HG03469 (cell line): ENCODE results near the gene SRSF10.
"Not testable (repeated sequence)": the region's sequence is repeated elsewhere in the genome, so short reads cannot be mapped to it uniquely, and the experiment has no call there.

Experiments used
- ATAC-seq: cut with Tn5 transposase; IDR thresholded peaks from one replicate; pipeline ENCODE4 v1.9.1; 2021; ENCODE audit warnings: mild to moderate bottlenecking, moderate library complexity, moderate number of reproducible peaks; ENCODE audit not compliant: unreplicated experiment

The SRSF10 gene

GRCh38 chr1:23999156-23999671, 19.1 kb upstream of the SRSF10 start:
- no peak for ATAC-seq

- no peak for ATAC-seq
These were observed 17.7 kb upstream of the SRSF10 start for GRCh38 chr1:23997812-23998211.

GRCh38 chr1:23996700-23997229, 16.6 kb upstream of the SRSF10 start:
- no peak for ATAC-seq

- no peak for ATAC-seq
These were observed 15.3 kb upstream of the SRSF10 start for GRCh38 chr1:23995431-23995837.

GRCh38 chr1:23992011-23992410, 11.9 kb upstream of the SRSF10 start:
- not testable (repeated sequence) for ATAC-seq

- no peak for ATAC-seq
These were observed 9.1 kb upstream of the SRSF10 start for GRCh38 chr1:23989263-23989662.

- ATAC-seq: not testable (repeated sequence)
These were observed 6.9 kb upstream of the SRSF10 start for GRCh38 chr1:23987038-23987437.

- no peak for ATAC-seq
These were observed 4.5 kb upstream of the SRSF10 start for GRCh38 chr1:23984417-23985186.

GRCh38 chr1:23980728-23981070, 572 bp upstream of the SRSF10 start:
- ATAC-seq: no peak

GRCh38 chr1:23979387-23979880, 693 bp downstream of the SRSF10 start:
- no peak for ATAC-seq

GRCh38 chr1:23978805-23979204, 1.3 kb downstream of the SRSF10 start:
- ATAC-seq: no peak

GRCh38 chr1:23977854-23978191, 2.3 kb downstream of the SRSF10 start:
- ATAC-seq: no peak

- ATAC-seq: no peak
These were observed 2.8 kb downstream of the SRSF10 start for GRCh38 chr1:23977187-23977853.

- no peak for ATAC-seq
These were observed 12.3 kb downstream of the SRSF10 start for GRCh38 chr1:23967871-23968270.

GRCh38 chr1:23966973-23967493, 13.1 kb downstream of the SRSF10 start:
- no peak for ATAC-seq

GRCh38 chr1:23964790-23965740, 15.1 kb downstream of the SRSF10 start:
- ATAC-seq: no peak

- no peak for ATAC-seq
These were observed 15.9 kb downstream of the SRSF10 start for GRCh38 chr1:23964235-23964668.

- ATAC-seq: no peak
These were observed 16.4 kb downstream of the SRSF10 start for GRCh38 chr1:23963617-23964234.

GRCh38 chr1:23960291-23961020, 19.7 kb downstream of the SRSF10 start:
- ATAC-seq: no peak
